ENCODE data around the gene SPRED3.
"Not testable (repeated sequence)": the region's sequence is repeated elsewhere in the genome, so short reads cannot be mapped to it uniquely, and the experiment has no call there.

Gene SPRED3, protein sequence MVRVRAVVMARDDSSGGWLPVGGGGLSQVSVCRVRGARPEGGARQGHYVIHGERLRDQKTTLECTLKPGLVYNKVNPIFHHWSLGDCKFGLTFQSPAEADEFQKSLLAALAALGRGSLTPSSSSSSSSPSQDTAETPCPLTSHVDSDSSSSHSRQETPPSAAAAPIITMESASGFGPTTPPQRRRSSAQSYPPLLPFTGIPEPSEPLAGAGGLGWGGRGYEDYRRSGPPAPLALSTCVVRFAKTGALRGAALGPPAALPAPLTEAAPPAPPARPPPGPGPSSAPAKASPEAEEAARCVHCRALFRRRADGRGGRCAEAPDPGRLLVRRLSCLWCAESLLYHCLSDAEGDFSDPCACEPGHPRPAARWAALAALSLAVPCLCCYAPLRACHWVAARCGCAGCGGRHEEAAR

DNA sequence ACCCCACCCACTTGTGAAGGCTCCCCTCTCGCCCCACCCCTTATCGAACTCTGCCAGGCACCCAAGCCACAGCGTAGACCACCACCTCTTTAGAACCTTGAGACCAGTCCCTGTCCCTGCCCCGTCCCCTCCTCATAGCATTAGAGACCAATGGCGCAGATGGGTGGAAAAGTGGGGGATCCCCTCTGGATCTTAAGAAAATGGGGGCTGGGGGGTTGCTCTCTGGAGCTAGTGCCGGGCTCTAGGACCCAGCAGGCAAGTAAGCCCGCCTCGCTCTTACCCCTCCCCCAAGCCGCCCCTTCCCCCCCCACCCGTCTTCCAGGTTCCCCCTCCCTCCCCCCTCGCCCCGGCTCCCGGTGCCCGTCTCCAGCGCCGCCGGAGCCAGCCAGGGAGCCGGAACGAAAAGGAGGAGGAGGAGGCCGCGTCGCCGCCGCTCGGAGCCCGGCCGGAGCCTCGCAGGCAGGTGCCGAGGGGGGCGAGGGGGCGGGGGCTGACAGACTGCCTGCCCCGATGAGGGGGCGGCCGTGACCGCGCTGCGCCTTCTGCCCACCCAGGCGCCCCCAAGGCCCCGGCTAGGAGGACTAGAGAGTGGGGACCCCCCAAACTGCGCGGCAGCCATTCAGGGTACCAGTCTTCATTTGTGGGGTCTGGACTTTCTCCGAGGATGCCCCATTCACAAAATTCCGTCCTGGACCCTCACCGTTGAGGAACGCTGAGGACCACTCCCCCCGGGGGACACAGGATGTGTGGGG lies at the start of gene SPRED3:
Gene SPRED3 (plus strand): TSS at position 349 of the 752 bp plus-strand sequence. CDS start 1,606 bp downstream, outside the sequence.
- H3K27ac Mint-ChIP-seq: peak within 1 kb of the TSS; percentile 95
- peaks cover 32% of the 10 kb centered on the region for H3K27me3 Mint-ChIP-seq (ENCODE audit: low read depth, poor library complexity)
- DNase-seq: peak; percentile 79
- peaks cover 40% of the 10 kb centered on the region for H3K4me1 Mint-ChIP-seq
- TF ChIP-seq, protein P1, sequence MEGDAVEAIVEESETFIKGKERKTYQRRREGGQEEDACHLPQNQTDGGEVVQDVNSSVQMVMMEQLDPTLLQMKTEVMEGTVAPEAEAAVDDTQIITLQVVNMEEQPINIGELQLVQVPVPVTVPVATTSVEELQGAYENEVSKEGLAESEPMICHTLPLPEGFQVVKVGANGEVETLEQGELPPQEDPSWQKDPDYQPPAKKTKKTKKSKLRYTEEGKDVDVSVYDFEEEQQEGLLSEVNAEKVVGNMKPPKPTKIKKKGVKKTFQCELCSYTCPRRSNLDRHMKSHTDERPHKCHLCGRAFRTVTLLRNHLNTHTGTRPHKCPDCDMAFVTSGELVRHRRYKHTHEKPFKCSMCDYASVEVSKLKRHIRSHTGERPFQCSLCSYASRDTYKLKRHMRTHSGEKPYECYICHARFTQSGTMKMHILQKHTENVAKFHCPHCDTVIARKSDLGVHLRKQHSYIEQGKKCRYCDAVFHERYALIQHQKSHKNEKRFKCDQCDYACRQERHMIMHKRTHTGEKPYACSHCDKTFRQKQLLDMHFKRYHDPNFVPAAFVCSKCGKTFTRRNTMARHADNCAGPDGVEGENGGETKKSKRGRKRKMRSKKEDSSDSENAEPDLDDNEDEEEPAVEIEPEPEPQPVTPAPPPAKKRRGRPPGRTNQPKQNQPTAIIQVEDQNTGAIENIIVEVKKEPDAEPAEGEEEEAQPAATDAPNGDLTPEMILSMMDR (IDR thresholded peaks at IDR 0.05): no peak
- peak within 1 kb of the TSS; percentile 90 for H3K4me3 Mint-ChIP-seq
- no peaks in the 10 kb centered on the region for H3K9me3 Mint-ChIP-seq
- peaks cover 38% of the 10 kb centered on the region for H3K36me3 Mint-ChIP-seq (ENCODE audit: low read depth)

DNA sequence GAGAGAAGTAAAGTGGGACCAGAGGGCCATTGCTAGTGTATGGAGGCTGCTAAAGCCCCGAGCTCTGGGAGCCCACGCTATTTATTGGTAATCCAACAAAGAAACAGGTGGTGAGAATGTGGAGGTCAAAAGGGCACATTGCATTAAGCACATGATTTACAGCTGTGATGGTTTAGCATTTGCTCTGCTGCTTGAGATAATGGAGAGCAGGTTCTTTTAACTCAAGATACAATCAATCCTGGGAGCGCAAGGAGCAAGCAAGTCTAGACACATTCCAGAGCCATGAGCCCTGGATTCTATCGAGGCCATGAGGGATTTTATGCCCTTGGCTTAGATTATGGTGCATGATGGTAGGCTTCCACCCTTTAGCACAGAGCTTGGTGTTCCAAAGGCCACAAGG lies 49.5 kb upstream of the SPRED3 start:
- H3K4me1 Mint-ChIP-seq: peaks cover 35% of the 10 kb centered on the region
- H3K27ac Mint-ChIP-seq; H3K4me3 Mint-ChIP-seq; H3K9me3 Mint-ChIP-seq; DNase-seq; H3K27me3 Mint-ChIP-seq (ENCODE audit: low read depth, poor library complexity); H3K36me3 Mint-ChIP-seq (ENCODE audit: low read depth): not testable (repeated sequence)

DNA sequence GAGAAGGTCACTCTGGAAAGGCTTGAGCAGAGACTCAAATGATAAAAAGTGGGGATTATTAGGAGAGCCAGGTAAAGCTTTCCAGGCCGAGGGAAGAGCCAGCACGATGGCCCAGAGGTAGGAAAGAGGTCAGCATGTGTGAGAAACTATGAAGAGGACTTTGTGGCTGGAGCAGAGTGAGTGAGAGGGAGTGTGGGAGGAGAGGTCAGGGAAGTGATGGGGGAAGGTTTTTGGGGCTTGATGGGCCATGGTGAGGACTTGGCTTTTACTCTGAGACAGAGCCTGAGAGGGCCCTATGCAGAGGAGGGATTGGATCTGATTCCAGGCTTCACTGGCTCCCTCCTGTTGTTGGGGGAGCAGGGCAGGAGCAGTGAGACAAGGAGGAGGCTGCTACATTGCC lies 47.6 kb upstream of the SPRED3 start:
- Mint-ChIP-seq H3K4me3 (no peak overlapping the region), H3K9me3 (no peaks in the 10 kb centered on the region), H3K27me3 (ENCODE audit: low read depth, poor library complexity) (peaks cover 7% of the 10 kb centered on the region), H3K4me1 (peaks cover 34% of the 10 kb centered on the region), H3K36me3 (ENCODE audit: low read depth) (peaks cover 4% of the 10 kb centered on the region), H3K27ac (no peak overlapping the region)
- DNase-seq: no peak
- TF ChIP-seq, protein P1 (IDR thresholded peaks at IDR 0.05): no peak

DNA sequence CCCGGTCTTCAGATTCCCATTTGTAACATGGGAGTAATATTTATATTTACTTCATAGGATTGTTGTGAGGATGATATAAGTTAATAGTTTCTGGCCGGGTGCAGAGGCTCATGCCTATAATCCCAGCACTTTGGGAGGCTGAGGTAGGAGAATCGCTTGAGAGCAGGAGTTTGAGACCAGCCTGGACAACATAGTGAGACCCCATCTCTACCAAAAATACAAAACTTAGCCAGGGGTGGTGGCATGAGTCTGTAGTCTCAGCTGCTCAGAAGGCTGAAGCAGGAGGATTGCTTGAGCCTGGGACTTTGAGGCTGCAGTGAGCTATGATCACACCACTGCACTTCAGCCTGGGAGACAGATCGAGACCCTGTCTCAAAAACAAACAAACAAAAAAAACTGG lies 41.7 kb upstream of the SPRED3 start:
- TF ChIP-seq, protein P1 (IDR thresholded peaks at IDR 0.05): no peak
- Mint-ChIP-seq H3K9me3 (no peaks in the 10 kb centered on the region), H3K4me3 (no peak overlapping the region), H3K36me3 (ENCODE audit: low read depth) (no peaks in the 10 kb centered on the region), H3K27me3 (ENCODE audit: low read depth, poor library complexity) (peaks cover 24% of the 10 kb centered on the region), H3K27ac (no peak overlapping the region), H3K4me1 (no peaks in the 10 kb centered on the region)
- no peak for DNase-seq

DNA sequence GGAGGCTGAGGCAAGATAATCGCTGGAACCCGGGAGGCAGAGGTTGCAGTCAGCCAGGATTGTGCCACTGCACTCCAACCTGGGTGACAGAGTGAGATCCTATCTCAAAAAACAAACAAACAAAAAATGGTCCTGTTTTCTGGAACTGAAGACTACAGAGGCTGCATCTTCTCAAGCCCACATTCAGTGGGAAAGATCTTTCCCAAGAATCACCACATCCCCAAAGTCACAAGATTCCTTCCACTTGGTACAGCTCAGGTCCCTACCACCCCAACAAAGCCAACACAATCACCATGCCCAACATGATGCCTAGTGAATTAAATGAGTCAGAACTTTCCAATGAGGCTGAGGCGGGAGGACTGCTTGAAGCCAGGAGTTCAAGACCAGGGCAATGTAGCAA lies 37.6 kb upstream of the SPRED3 start:
- H3K27ac Mint-ChIP-seq: no peak overlapping the region
- no peak for DNase-seq
- no peaks in the 10 kb centered on the region for H3K36me3 Mint-ChIP-seq (ENCODE audit: low read depth)
- H3K4me3 Mint-ChIP-seq: no peak overlapping the region
- H3K4me1 Mint-ChIP-seq: peaks cover 19% of the 10 kb centered on the region
- H3K9me3 Mint-ChIP-seq: no peaks in the 10 kb centered on the region
- H3K27me3 Mint-ChIP-seq (ENCODE audit: low read depth, poor library complexity): peaks cover 31% of the 10 kb centered on the region
- TF ChIP-seq, protein P1 (IDR thresholded peaks at IDR 0.05): no peak

DNA sequence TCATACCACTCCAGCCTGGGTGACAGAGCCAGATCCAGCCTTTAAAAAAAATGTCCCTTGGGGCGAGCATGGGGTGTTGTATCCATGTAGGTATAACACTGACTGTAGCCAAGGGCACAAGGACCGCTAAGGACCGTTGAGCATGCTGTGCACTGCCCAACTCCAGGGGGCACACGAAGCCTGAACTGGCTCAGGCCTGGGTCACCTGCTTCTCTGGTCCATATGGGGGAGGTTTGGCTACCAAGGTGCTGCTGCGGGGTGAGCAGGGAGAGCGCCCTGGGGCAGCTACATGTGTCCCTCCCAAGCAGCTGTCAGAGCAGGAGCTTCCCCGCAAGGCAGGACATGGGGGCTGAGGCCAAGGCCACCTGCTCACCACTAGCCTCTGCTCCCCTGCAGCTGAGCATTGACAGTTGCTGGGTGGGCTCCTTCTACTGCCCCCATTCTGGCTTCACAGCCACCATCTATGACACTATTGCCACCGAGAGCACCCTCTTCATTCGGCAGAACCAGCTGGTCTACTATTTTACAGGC lies 36.6 kb upstream of the SPRED3 start:
- H3K27me3 Mint-ChIP-seq (ENCODE audit: low read depth, poor library complexity): peaks cover 37% of the 10 kb centered on the region
- H3K36me3 Mint-ChIP-seq (ENCODE audit: low read depth): no peaks in the 10 kb centered on the region
- peaks cover 19% of the 10 kb centered on the region for H3K4me1 Mint-ChIP-seq
- H3K9me3 Mint-ChIP-seq: no peaks in the 10 kb centered on the region
- no peak for DNase-seq
- H3K4me3 Mint-ChIP-seq: no peak overlapping the region
- TF ChIP-seq, protein P1 (IDR thresholded peaks at IDR 0.05): no peak
- no peak overlapping the region for H3K27ac Mint-ChIP-seq
